ENCODE data around the gene INTS14.
"Not testable (repeated sequence)": the region's sequence is repeated elsewhere in the genome, so short reads cannot be mapped to it uniquely, and the experiment has no call there.

The INTS14 gene

DNA sequence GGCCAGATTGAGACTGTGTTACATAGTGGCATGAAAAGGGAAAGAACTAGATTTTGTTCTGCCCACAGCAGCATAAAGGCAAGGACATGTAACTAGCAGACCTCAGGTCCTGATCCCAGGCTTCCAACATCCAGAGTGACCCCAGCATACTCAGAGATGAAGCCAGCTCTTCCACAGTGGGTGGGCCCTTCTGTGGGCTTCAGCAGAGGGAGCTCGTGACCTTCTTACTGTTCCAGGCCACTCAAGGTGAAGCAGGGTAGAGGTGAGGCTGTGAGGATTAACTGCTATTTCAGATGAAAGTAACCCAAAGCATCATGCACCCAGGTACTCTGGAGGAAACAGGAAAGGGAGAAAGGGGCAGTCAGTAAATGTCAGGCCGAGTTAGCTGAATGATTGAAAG lies 9.9 kb upstream of the INTS14 start:
- DNase-seq (ENCODE audit: low read depth in 2 of 2) = no peak
- H3K4me3 ChIP-seq (replicated peaks in 1 of 2; ENCODE audit: low read depth in 2 of 2, low read length in 2 of 2) = no peak overlapping the region
- TF ChIP-seq, protein P1, sequence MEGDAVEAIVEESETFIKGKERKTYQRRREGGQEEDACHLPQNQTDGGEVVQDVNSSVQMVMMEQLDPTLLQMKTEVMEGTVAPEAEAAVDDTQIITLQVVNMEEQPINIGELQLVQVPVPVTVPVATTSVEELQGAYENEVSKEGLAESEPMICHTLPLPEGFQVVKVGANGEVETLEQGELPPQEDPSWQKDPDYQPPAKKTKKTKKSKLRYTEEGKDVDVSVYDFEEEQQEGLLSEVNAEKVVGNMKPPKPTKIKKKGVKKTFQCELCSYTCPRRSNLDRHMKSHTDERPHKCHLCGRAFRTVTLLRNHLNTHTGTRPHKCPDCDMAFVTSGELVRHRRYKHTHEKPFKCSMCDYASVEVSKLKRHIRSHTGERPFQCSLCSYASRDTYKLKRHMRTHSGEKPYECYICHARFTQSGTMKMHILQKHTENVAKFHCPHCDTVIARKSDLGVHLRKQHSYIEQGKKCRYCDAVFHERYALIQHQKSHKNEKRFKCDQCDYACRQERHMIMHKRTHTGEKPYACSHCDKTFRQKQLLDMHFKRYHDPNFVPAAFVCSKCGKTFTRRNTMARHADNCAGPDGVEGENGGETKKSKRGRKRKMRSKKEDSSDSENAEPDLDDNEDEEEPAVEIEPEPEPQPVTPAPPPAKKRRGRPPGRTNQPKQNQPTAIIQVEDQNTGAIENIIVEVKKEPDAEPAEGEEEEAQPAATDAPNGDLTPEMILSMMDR (IDR thresholded peaks at IDR 0.05; ENCODE audit: low read depth, low read length) = no peak

GRCh38 chr15:65619626-65620290 lies 8.8 kb upstream of the INTS14 start:
- TF ChIP-seq, protein P1 (IDR thresholded peaks at IDR 0.05; ENCODE audit: low read depth, low read length) = no peak
- H3K4me3 ChIP-seq (replicated peaks in 1 of 2; ENCODE audit: low read depth in 2 of 2, low read length in 2 of 2) = no peak overlapping the region
- peak in 1 of 2 donors; percentile 29 for DNase-seq (ENCODE audit: low read depth in 2 of 2)

DNA sequence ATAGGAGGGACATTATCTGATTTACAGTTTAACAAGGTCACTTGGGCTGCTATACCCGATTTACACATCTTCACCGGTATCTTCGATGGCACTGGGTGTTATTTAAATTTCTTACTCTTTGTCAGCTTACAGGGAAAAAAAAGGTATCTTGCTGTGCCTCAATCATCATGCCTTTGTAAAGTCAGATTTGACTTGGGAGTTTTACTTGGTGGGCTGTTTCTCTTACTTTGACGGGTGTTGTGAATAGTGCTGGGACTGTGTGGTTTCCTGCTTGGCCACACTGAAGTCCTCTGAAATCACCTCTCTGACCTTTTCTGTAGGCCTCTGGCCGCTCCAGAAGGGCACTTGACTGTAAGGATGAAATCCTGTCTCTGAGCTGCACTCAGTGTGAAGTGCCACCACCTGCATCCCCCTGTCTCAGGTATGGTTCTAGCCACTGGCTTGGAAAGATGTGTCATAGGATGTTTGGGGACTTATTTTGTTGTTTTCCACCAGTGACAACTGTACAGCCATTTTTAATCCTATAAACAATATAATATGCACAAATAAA lies 7.7 kb upstream of the INTS14 start:
- no peak overlapping the region for H3K4me3 ChIP-seq (replicated peaks in 1 of 2; ENCODE audit: low read depth in 2 of 2, low read length in 2 of 2)
- TF ChIP-seq, protein P1 (IDR thresholded peaks at IDR 0.05; ENCODE audit: low read depth, low read length) = no peak
- no peak for DNase-seq (ENCODE audit: low read depth in 2 of 2)

- not testable (repeated sequence) for H3K4me3 ChIP-seq (replicated peaks in 1 of 2; ENCODE audit: low read depth in 2 of 2, low read length in 2 of 2); DNase-seq (ENCODE audit: low read depth in 2 of 2)
Observed at GRCh38 chr15:65615887-65616286, 5.0 kb upstream of the INTS14 start.

GRCh38 chr15:65612949-65613744 lies 2.2 kb upstream of the INTS14 start:
- no peak for DNase-seq (ENCODE audit: low read depth in 2 of 2)
- no peak overlapping the region for H3K4me3 ChIP-seq (replicated peaks in 1 of 2; ENCODE audit: low read depth in 2 of 2, low read length in 2 of 2)
- TF ChIP-seq, protein P1 (IDR thresholded peaks at IDR 0.05; ENCODE audit: low read depth, low read length) = no peak

GRCh38 chr15:65612616-65612946 lies 1.6 kb upstream of the INTS14 start:
- H3K4me3 ChIP-seq (replicated peaks in 1 of 2; ENCODE audit: low read depth in 2 of 2, low read length in 2 of 2) = no peak overlapping the region
- peak in 1 of 2 donors; percentile 20 for DNase-seq (ENCODE audit: low read depth in 2 of 2)
- TF ChIP-seq, protein P1 (IDR thresholded peaks at IDR 0.05; ENCODE audit: low read depth, low read length) = no peak

DNA sequence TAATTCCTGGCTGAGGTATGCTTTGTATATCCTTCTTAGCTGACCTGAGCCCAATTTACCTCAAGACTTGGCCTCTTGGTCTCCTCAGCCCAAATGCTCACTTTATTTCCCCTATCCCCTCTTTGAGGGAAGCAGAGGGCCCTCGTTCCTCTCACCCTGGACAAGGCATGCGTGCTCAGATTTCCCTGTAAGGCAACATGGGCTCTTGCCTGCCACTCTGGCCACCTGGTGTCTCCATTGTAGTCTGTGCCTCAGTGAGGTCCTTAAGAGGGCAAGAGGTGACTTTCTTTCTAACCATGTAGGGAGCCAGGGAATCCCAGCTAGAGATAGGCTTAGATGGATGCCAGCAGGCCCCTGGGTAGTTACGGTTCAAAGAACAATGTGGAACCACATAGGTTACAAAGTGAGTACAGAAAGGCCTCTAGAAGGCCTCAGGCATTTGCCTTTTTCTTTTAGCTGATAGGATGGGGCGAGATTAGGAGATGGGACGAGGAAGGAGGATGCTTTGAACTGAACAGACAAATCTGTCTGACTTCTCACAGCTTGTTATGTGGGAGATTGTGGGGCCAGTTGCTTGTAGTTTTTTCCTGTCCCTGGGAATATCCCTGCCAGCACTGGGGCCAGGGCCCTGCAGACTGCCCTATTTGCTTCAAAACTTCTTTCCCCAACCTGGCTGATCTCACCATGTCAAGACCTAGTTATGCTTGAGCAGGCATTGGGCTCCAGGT lies 1.1 kb upstream of the INTS14 start:
- no peak for DNase-seq (ENCODE audit: low read depth in 2 of 2)
- H3K4me3 ChIP-seq (replicated peaks in 1 of 2; ENCODE audit: low read depth in 2 of 2, low read length in 2 of 2) = peak overlapping the region; percentile 69 to 86
- TF ChIP-seq, protein P1 (IDR thresholded peaks at IDR 0.05; ENCODE audit: low read depth, low read length) = no peak
